Endothelial cell of umbilical vein (primary cell): Measurements from ENCODE around the gene BMPER. TPM values are rescaled to one million over a fixed set of nuclear protein-coding genes. Genes with fewer than 3 reads are reported as not detected.

Experiments
- BruUV-seq: library from RNA; stranded (reverse); fragments of 400-500 nt; replicated peaks from 2 replicates; lab custom pipeline; 2021; lab: Mats Ljungman, UMichigan
- CTCF ChIA-PET: fragments of 300-600, 350-600 bp; sonication (Branson Sonifier 250); formaldehyde crosslinking; loops from one replicate; lab custom pipeline; 2021; ENCODE audit warnings: antibody characterized with exemption, inconsistent platforms; lab: Charles Lee
- POLR2A ChIA-PET: fragments of 300-600, 350-600 bp; sonication (Branson Sonifier 250); formaldehyde crosslinking; loops from one replicate; lab custom pipeline; 2021; ENCODE audit warnings: antibody characterized with exemption, inconsistent platforms; lab: Charles Lee
- DNase-seq: peaks from one replicate; pipeline ENCODE4 v3.0.0-alpha.2; 2011; ENCODE audit warnings: low read depth, low spot score
- FAIRE-seq: peaks from 2 replicates; lab custom pipeline; 2011; peaks lifted over from hg19 to GRCh38; lab: Jason Lieb, UNC
- H2AFZ ChIP-seq: 2 replicates; pipeline ENCODE4 v1.6.0; 2012; ENCODE audit warnings: low read depth, low read length, control low read depth, inconsistent platforms
- H3K27ac ChIP-seq: 2 replicates; pipeline ENCODE4 v1.5.1; 2011; ENCODE audit warnings: low read depth, mild to moderate bottlenecking, control low read depth, low read length, moderate library complexity; ENCODE audit not compliant: insufficient read depth
- H3K27me3 ChIP-seq, 2 experiments: 2 replicates each; pipeline versions ENCODE4 v1.6.0 to v1.6.1; 2011; ENCODE audit warnings: low read length in 2 of 2, mixed read lengths in 1 of 2; ENCODE audit not compliant: control insufficient read depth in 2 of 2, insufficient read depth in 2 of 2
- H3K36me3 ChIP-seq, 2 experiments: 2 replicates in 1 of 2; 3 replicates in 1 of 2; pipeline ENCODE4 v1.5.1; 2011; ENCODE audit warnings: low read length in 2 of 2, mild to moderate bottlenecking in 1 of 2, moderate library complexity in 1 of 2; ENCODE audit not compliant: control insufficient read depth in 2 of 2, insufficient read depth in 2 of 2; ENCODE audit errors: extremely low read depth in 1 of 2
- H3K4me1 ChIP-seq: 3 replicates; pipeline ENCODE4 v1.5.1; 2011; ENCODE audit warnings: mild to moderate bottlenecking, low read length; ENCODE audit not compliant: control insufficient read depth, insufficient read depth; ENCODE audit errors: extremely low read depth
- H3K4me2 ChIP-seq: 2 replicates; pipeline ENCODE4 v1.6.1; 2011; ENCODE audit warnings: low read length, control low read depth, mixed read lengths; ENCODE audit not compliant: insufficient read depth
- H3K4me3 ChIP-seq, 3 experiments: fragments of 200-600 bp in 1 of 3; sonication (generic), shearing (Covaris generic) in 1 of 3; replicated peaks in 1 of 3; 2 replicates each; pipeline ENCODE4 v1.5.1; 2011 to 2016; ENCODE audit warnings: control low read depth in 3 of 3, low read length in 3 of 3, mild to moderate bottlenecking in 2 of 3, inconsistent platforms in 1 of 3, low read depth in 1 of 3, moderate library complexity in 1 of 3; ENCODE audit not compliant: insufficient read depth in 1 of 3
- H3K79me2 ChIP-seq: 2 replicates; pipeline ENCODE4 v1.6.0; 2012; ENCODE audit warnings: low read length, inconsistent platforms; ENCODE audit not compliant: control insufficient read depth, insufficient read depth
- H3K9ac ChIP-seq: replicated peaks from 2 replicates; pipeline ENCODE3; 2011; ENCODE audit warnings: low read length, control low read depth; ENCODE audit not compliant: insufficient read depth; ENCODE audit errors: extremely low read depth
- H3K9me1 ChIP-seq: replicated peaks from 3 replicates; pipeline ENCODE4 v1.6.0; 2011; ENCODE audit warnings: mild to moderate bottlenecking, low read length; ENCODE audit not compliant: control insufficient read depth, insufficient read depth; ENCODE audit errors: extremely low read depth
- H3K9me3 ChIP-seq: replicated peaks from 2 replicates; pipeline ENCODE4 v1.5.1; 2012; ENCODE audit warnings: low read length, inconsistent platforms; ENCODE audit not compliant: control insufficient read depth, insufficient read depth
- H4K20me1 ChIP-seq: replicated peaks from 2 replicates; pipeline ENCODE3; 2011; ENCODE audit warnings: mild to moderate bottlenecking, low read length; ENCODE audit not compliant: control insufficient read depth, insufficient read depth; ENCODE audit errors: extremely low read depth
- EZH2 ChIP-seq: IDR thresholded peaks from 2 replicates; pipeline ENCODE4 v1.6.1; 2012; ENCODE audit warnings: borderline replicate concordance, low read depth, mild to moderate bottlenecking, moderate library complexity, low read length, inconsistent platforms; ENCODE audit not compliant: severe bottlenecking
- FOS ChIP-seq: IDR thresholded peaks from 2 replicates; pipeline ENCODE4 v1.6.1; 2011; ENCODE audit warnings: mild to moderate bottlenecking, low read length, moderate library complexity, borderline replicate concordance; ENCODE audit not compliant: insufficient read depth
- GATA2 ChIP-seq: IDR thresholded peaks from 2 replicates; pipeline ENCODE4 v1.7.0; 2011; ENCODE audit warnings: low read depth, mild to moderate bottlenecking, moderate library complexity, mixed read lengths, low read length; ENCODE audit not compliant: insufficient read length, insufficient read depth
- JUN ChIP-seq: IDR thresholded peaks from 2 replicates; pipeline ENCODE4 v1.6.1; 2011; ENCODE audit warnings: borderline replicate concordance, low read depth; ENCODE audit not compliant: insufficient read length, insufficient read depth
- MYC ChIP-seq: IDR thresholded peaks from one replicate; pipeline ENCODE4 v1.6.1; 2011; ENCODE audit warnings: mild to moderate bottlenecking, low read depth, low read length
- POLR2A ChIP-seq: IDR thresholded peaks from 2 replicates; pipeline ENCODE4 v1.6.1; 2012; ENCODE audit warnings: low read depth, mild to moderate bottlenecking, control low read depth, low read length
- POLR2AphosphoS5 ChIP-seq: IDR thresholded peaks from 2 replicates; pipeline ENCODE4 v1.6.1; 2012; ENCODE audit warnings: low read depth, mild to moderate bottlenecking, control low read depth, low read length, moderate library complexity; ENCODE audit not compliant: insufficient read depth
- dilution Hi-C: fragments of 300-500 bp; cut with MboI; formaldehyde crosslinking; loops from one replicate; pipeline ENCODE4 v1.15.0; 2019; ENCODE audit warnings: low sequenced_read_pairs; ENCODE audit not compliant: extremely low pct_ligation_motif_present
- intact Hi-C: fragments of 100-400 bp; cut with micrococcal nuclease; formaldehyde crosslinking; loops from one replicate; pipeline ENCODE4 v1.10.0; 2022
- polyA plus RNA-seq, 4 experiments: library from polyadenylated mRNA; depleted of rRNA in 3 of 4; stranded (reverse) in 3 of 4; unstranded in 1 of 4; fragments of >200 nt; gene quantifications; 2 replicates each; pipeline versions ENCODE4 v1.2.1 to v1.2.3, GENCODE V29; 2011 to 2012; ENCODE audit warnings: missing spikeins in 1 of 4
- total RNA-seq: library from RNA; stranded (reverse); gene quantifications from 2 replicates; pipeline ENCODE4 v1.2.3, GENCODE V29; 2021
- TF ChIP-seq, protein P1 (sequence below), 2 donors: IDR thresholded peaks; 1 replicate in 1 of 2; 2 replicates in 1 of 2; pipeline ENCODE4 v1.5.1; 2011; ENCODE audit warnings: low read length in 2 of 2, mild to moderate bottlenecking in 2 of 2, moderate library complexity in 2 of 2, control low read depth in 1 of 2, inconsistent platforms in 1 of 2, low read depth in 1 of 2; ENCODE audit not compliant: insufficient read depth in 1 of 2; ENCODE audit errors: extremely low read depth in 1 of 2
- TF ChIP-seq, protein P2 (sequence below): IDR thresholded peaks from 2 replicates; pipeline ENCODE4 v1.6.1; 2011; ENCODE audit not compliant: insufficient read depth, insufficient read length

The BMPER gene
- total and polyA plus RNA-seq, 2 donors (not counting 3 experiments of a cell fraction or from before 2014, with no cell fraction given): 0.10 to 0.13 TPM

DNA sequence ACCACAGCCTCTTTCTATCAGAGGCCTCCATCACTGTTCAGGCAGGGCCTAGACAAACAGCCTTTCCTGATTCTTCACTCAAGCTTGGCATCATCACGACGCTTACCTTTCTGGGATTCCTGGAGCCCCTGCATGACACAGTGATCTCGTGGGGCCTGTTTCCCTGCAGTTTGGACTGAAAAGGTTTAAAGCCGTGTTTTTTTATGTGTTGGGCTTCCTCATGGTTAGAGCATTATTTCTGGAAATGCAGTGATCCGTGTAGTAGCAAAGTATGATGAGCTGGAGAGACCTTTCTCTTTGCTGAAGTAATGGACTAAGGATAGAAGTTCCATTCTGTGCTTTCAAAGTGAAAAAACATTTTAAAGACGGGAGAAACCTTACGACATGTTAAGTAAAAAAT, 169.1 kb downstream of the BMPER start:
- Histone ChIP-seq H3K9me1 (no peaks in the 10 kb centered on the region), H3K27me3 (no peaks in the 10 kb centered on the region), H3K4me1 (peaks cover 19% of the 10 kb centered on the region), H4K20me1 (no peaks in the 10 kb centered on the region), H3K9me3 (no peaks in the 10 kb centered on the region), H3K79me2 (no peaks in the 10 kb centered on the region), H3K9ac (no peak overlapping the region), H3K27ac (no peak overlapping the region), H3K4me3 (no peak overlapping the region), H3K4me2 (no peak overlapping the region), H2AFZ (no peak overlapping the region), H3K36me3 (no peaks in the 10 kb centered on the region)
- BruUV-seq: no TSS peak
- FAIRE-seq (no peak), DNase-seq (no peak)
- ChIA-PET POLR2A (no interaction called here), CTCF (interaction anchor here (1.1 to 1.9 kb wide), 2 partner anchors 11 to 13 kb away, joined by 4 to 14 read pairs; no protein-coding TSS in a partner anchor)
- intact Hi-C loops: loop anchor here (5.0 kb wide), 1 partner anchor 87 kb away; no protein-coding TSS in a partner anchor
- TF ChIP-seq GATA2 (no peak), POLR2AphosphoS5 (no peak), MYC (no peak), POLR2A (no peak), JUN (no peak), FOS (no peak), EZH2 (no peak)
- TF ChIP-seq, protein P1, sequence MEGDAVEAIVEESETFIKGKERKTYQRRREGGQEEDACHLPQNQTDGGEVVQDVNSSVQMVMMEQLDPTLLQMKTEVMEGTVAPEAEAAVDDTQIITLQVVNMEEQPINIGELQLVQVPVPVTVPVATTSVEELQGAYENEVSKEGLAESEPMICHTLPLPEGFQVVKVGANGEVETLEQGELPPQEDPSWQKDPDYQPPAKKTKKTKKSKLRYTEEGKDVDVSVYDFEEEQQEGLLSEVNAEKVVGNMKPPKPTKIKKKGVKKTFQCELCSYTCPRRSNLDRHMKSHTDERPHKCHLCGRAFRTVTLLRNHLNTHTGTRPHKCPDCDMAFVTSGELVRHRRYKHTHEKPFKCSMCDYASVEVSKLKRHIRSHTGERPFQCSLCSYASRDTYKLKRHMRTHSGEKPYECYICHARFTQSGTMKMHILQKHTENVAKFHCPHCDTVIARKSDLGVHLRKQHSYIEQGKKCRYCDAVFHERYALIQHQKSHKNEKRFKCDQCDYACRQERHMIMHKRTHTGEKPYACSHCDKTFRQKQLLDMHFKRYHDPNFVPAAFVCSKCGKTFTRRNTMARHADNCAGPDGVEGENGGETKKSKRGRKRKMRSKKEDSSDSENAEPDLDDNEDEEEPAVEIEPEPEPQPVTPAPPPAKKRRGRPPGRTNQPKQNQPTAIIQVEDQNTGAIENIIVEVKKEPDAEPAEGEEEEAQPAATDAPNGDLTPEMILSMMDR (IDR thresholded peaks at IDR 0.05; ENCODE audit: extremely low read depth in 1 of 2, insufficient read depth in 1 of 2, low read depth in 1 of 2, low read length in 2 of 2): no peak
- TF ChIP-seq, protein P2, sequence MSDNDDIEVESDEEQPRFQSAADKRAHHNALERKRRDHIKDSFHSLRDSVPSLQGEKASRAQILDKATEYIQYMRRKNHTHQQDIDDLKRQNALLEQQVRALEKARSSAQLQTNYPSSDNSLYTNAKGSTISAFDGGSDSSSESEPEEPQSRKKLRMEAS: no peak
- dilution Hi-C loops: no loop called here
